HL-60 (cell line): ENCODE measurements around the gene CAPZA1.

ENCODE experiments used
- GABPA ChIP-seq: IDR thresholded peaks from 2 replicates; pipeline ENCODE4 v1.6.1; 2012; ENCODE audit warnings: low read depth
- POLR2AphosphoS5 ChIP-seq: IDR thresholded peaks from 2 replicates; pipeline ENCODE4 v1.6.1; 2012; ENCODE audit warnings: low read depth
- SPI1 ChIP-seq: IDR thresholded peaks from 2 replicates; pipeline ENCODE4 v1.6.1; 2012; ENCODE audit warnings: low read depth, mild to moderate bottlenecking, borderline replicate concordance
- TF ChIP-seq, protein P1 (sequence below): IDR thresholded peaks from one replicate; pipeline ENCODE4 v1.5.1; 2011; ENCODE audit warnings: low read length, control low read depth, inconsistent platforms; ENCODE audit not compliant: insufficient read depth
- TF ChIP-seq, protein P2 (sequence below): IDR thresholded peaks from 2 replicates; pipeline ENCODE4 v1.6.1; 2012; ENCODE audit warnings: low read depth; ENCODE audit not compliant: insufficient replicate concordance

DNA sequence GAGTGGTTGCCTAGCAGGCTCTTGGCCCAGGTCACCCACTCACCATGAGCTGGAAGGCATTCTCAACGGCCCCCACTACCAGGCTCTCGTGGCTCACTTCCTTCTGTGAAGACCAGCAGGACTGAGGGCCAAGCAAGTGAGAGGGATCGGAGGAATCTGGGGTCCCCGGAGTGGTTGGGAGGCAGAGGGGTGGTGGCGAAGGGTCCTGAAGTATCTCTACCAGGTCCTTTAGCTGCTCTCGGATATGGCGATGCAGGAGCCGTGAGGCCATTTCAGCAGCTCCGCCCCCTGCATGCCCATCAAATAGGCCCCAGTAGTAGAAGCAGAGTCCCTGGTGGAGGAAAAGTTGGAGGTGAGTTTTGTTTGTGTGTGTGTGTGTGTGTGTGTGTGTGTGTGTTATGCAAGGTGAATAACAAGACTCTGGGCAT, 93.1 kb downstream of the CAPZA1 start:
- TF ChIP-seq, protein P1, sequence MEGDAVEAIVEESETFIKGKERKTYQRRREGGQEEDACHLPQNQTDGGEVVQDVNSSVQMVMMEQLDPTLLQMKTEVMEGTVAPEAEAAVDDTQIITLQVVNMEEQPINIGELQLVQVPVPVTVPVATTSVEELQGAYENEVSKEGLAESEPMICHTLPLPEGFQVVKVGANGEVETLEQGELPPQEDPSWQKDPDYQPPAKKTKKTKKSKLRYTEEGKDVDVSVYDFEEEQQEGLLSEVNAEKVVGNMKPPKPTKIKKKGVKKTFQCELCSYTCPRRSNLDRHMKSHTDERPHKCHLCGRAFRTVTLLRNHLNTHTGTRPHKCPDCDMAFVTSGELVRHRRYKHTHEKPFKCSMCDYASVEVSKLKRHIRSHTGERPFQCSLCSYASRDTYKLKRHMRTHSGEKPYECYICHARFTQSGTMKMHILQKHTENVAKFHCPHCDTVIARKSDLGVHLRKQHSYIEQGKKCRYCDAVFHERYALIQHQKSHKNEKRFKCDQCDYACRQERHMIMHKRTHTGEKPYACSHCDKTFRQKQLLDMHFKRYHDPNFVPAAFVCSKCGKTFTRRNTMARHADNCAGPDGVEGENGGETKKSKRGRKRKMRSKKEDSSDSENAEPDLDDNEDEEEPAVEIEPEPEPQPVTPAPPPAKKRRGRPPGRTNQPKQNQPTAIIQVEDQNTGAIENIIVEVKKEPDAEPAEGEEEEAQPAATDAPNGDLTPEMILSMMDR: no peak
- TF ChIP-seq, protein P2, sequence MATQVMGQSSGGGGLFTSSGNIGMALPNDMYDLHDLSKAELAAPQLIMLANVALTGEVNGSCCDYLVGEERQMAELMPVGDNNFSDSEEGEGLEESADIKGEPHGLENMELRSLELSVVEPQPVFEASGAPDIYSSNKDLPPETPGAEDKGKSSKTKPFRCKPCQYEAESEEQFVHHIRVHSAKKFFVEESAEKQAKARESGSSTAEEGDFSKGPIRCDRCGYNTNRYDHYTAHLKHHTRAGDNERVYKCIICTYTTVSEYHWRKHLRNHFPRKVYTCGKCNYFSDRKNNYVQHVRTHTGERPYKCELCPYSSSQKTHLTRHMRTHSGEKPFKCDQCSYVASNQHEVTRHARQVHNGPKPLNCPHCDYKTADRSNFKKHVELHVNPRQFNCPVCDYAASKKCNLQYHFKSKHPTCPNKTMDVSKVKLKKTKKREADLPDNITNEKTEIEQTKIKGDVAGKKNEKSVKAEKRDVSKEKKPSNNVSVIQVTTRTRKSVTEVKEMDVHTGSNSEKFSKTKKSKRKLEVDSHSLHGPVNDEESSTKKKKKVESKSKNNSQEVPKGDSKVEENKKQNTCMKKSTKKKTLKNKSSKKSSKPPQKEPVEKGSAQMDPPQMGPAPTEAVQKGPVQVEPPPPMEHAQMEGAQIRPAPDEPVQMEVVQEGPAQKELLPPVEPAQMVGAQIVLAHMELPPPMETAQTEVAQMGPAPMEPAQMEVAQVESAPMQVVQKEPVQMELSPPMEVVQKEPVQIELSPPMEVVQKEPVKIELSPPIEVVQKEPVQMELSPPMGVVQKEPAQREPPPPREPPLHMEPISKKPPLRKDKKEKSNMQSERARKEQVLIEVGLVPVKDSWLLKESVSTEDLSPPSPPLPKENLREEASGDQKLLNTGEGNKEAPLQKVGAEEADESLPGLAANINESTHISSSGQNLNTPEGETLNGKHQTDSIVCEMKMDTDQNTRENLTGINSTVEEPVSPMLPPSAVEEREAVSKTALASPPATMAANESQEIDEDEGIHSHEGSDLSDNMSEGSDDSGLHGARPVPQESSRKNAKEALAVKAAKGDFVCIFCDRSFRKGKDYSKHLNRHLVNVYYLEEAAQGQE: no peak
- TF ChIP-seq GABPA (no peak), POLR2AphosphoS5 (no peak), SPI1 (no peak)
